Progenitor cell of endocrine pancreas (in vitro differentiated cells): Measurements from ENCODE around the gene AP4M1. TPM values are rescaled to one million over a fixed set of nuclear protein-coding genes. Genes with fewer than 3 reads are reported as not detected.

ENCODE experiments used
- DNase-seq: peaks from one replicate; pipeline ENCODE4 v3.0.0; 2021; ENCODE audit warnings: low spot score; ENCODE audit not compliant: unreplicated experiment
- H3K27ac Mint-ChIP-seq: 2 replicates; pipeline ENCODE4 v1.8.0; 2021; ENCODE audit warnings: mild to moderate bottlenecking, moderate library complexity, mixed read lengths
- H3K27me3 Mint-ChIP-seq: 2 replicates; pipeline ENCODE4 v1.8.0; 2021; ENCODE audit warnings: mixed read lengths
- H3K36me3 Mint-ChIP-seq: 2 replicates; pipeline ENCODE4 v1.8.0; 2022; ENCODE audit warnings: mixed read lengths; ENCODE audit not compliant: insufficient read depth
- H3K4me1 Mint-ChIP-seq: 2 replicates; pipeline ENCODE4 v1.8.0; 2021; ENCODE audit warnings: low read depth, mixed read lengths
- H3K4me3 Mint-ChIP-seq: 2 replicates; pipeline ENCODE4 v1.8.0; 2021; ENCODE audit warnings: low read depth, mild to moderate bottlenecking, moderate library complexity, mixed read lengths
- H3K9me3 Mint-ChIP-seq: 2 replicates; pipeline ENCODE4 v1.8.0; 2021; ENCODE audit warnings: low read depth, mixed read lengths
- total RNA-seq: library from RNA; stranded (reverse); gene quantifications from 2 replicates; pipeline ENCODE4 v1.2.1, GENCODE V29; 2021
- TF ChIP-seq, protein P1 (sequence below): fragments of 200-600 bp; sonication (generic); IDR thresholded peaks from one replicate; pipeline ENCODE4 v1.5.0; 2021; ENCODE audit warnings: antibody characterized with exemption, mild to moderate bottlenecking; ENCODE audit not compliant: unreplicated experiment

AP4M1 gene
- total RNA-seq, 1 donor from 2014 or later, result 36.0 TPM

DNA sequence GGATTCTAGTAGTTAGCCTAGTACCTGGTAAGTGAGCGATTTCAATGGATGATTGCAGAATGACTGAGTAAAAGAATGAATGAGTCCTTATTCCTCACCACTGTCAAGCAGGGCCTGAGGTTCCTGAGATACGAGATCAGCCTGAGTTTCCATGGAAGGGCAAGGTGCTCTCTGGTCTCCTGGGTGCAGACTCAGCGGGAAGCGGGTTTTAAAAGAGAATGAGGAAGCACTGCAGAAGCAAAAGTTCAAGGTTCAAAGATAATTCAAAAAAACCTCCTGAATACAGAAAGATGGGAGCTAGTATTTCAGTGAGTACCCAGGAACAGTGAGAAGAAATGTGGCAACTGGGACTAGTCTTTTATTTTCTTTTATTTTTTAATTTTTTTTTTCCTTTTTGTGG, 24.2 kb upstream of the AP4M1 start:
- Mint-ChIP-seq H3K27ac (peak overlapping the region; percentile 95), H3K4me3 (peak overlapping the region; percentile 41), H3K36me3 (peaks cover 81% of the 10 kb centered on the region), H3K9me3 (peaks cover 39% of the 10 kb centered on the region), H3K4me1 (peaks cover 12% of the 10 kb centered on the region), H3K27me3 (no peaks in the 10 kb centered on the region)
- DNase-seq, result no peak
- TF ChIP-seq, protein P1, sequence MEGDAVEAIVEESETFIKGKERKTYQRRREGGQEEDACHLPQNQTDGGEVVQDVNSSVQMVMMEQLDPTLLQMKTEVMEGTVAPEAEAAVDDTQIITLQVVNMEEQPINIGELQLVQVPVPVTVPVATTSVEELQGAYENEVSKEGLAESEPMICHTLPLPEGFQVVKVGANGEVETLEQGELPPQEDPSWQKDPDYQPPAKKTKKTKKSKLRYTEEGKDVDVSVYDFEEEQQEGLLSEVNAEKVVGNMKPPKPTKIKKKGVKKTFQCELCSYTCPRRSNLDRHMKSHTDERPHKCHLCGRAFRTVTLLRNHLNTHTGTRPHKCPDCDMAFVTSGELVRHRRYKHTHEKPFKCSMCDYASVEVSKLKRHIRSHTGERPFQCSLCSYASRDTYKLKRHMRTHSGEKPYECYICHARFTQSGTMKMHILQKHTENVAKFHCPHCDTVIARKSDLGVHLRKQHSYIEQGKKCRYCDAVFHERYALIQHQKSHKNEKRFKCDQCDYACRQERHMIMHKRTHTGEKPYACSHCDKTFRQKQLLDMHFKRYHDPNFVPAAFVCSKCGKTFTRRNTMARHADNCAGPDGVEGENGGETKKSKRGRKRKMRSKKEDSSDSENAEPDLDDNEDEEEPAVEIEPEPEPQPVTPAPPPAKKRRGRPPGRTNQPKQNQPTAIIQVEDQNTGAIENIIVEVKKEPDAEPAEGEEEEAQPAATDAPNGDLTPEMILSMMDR, result no peak

DNA sequence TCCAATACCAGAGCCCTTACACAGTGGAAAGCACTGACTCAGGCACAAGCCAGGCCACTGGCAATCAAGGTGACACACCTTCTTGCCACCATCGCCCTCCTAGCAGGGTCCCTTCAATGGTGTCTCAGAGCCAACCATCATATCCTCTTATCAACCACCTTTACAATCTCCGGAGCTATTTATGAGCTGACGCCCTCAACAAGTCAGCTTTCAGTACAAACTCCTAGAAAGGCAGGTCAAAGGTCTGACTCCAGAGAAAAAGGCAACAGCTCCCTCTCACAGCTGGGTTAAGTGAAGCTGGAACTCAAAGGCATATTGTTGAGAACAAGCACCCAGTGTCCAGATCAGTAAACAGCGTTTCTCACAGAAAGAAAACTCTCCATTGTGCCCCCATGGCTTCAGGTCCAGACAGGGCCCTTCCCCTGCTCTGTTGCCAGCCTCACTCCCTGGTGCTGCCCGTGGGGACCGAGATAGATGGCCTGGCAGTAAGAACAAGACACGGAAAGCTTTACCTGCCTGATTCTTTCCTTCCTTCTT, 22.4 kb upstream of the AP4M1 start:
- Mint-ChIP-seq H3K4me3 (peak overlapping the region; percentile 47), H3K4me1 (peaks cover 16% of the 10 kb centered on the region), H3K9me3 (peaks cover 29% of the 10 kb centered on the region), H3K36me3 (peaks cover 63% of the 10 kb centered on the region), H3K27ac (peak overlapping the region; percentile 89), H3K27me3 (no peaks in the 10 kb centered on the region)
- TF ChIP-seq, protein P1, result no peak
- no peak for DNase-seq

DNA sequence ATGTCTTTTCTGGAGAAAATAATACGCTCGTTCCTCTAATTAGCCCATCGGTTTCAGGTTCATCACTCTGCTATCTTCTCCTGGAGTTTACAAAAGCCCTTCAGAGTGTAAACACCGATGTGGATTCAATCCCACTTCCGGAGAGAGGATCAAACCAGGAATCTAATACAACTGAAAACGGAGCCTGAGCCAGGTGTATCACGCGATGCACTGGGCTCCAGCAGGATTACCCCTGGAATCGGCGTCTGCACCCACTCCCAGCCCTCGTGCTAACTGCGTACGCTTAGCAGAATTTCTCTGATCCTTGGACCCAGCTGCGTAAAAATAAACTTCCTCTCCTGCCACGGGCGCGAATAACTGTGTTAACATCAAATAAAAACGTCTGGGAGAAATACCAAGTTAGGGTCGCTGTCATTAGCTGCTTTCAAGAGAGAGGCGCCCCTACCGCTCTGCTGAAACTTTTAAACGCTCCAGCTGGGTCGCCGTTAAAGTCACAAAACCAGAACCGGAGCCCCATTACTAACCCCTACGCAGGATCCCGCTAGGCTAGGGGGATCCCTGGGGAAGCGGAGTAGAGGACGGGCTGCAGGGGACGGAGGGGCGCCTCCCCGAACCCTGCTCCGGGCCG, 20.4 kb upstream of the AP4M1 start:
- Mint-ChIP-seq H3K27me3 (no peaks in the 10 kb centered on the region), H3K36me3 (peaks cover 44% of the 10 kb centered on the region), H3K27ac (peak overlapping the region; percentile 99), H3K9me3 (peaks cover 14% of the 10 kb centered on the region), H3K4me3 (peak overlapping the region; percentile 93), H3K4me1 (peaks cover 16% of the 10 kb centered on the region)
- no peak for DNase-seq
- TF ChIP-seq, protein P1, result no peak

DNA sequence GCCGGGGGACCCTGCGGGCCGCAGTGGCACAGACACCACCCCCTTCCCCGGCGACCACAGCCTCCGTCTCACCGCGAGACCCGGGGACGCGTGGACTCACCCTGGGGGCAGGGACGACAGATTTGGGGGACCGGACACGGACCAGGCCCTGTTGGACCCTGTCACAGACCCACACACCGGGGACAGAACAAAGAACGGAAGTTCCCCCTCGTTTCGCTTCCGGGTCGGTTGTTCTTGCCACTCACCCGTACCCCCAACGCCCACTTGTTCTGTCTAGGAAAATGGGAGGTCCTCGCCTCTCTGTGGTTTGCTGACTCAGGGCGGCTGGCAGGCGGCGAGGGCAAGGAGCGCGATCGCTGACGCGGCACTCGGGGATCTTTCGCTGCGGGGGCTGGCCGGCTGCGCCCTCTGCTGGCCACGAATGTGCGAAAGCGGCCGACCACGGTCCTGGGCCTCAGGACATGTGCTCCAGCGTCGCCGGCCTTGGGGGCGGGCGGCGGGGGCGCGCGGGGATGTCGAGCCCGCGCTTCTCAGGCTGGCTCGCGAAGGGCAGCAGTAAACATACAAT, 19.8 kb upstream of the AP4M1 start, which contains the start of gene ZNF3:
TSS of gene ZNF3 (minus strand) at position 189 of the 568 bp plus-strand sequence. CDS start 4,366 bp downstream, outside the sequence.
- Mint-ChIP-seq H3K4me3 (peak within 1 kb of the TSS; percentile 93), H3K36me3 (peaks cover 38% of the 10 kb centered on the region), H3K4me1 (peaks cover 16% of the 10 kb centered on the region), H3K9me3 (peaks cover 8% of the 10 kb centered on the region), H3K27me3 (no peaks in the 10 kb centered on the region), H3K27ac (peak within 1 kb of the TSS; percentile 99)
- peak; percentile 98 for DNase-seq
- TF ChIP-seq, protein P1, result peak; percentile 98

DNA sequence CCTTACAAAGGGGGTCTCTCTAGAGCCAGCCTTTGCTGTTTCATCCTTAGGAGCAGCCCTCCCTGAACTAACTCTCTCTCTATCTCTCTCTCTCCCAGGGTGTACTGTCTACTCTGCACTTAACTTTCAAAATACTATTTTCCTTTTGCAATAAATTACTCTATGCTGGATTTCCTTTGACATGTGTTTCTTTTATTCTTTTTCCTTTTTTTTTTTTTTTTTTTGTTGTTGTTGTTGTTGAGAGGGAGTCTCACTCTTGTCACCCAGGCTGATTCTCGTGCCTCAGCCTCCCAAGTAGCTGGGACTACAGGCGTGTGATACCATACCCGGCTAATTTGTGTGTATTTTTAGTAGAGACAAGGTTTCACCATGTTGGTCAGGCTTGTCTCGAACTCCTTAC, 18.5 kb upstream of the AP4M1 start:
- H3K4me1 Mint-ChIP-seq, result peaks cover 16% of the 10 kb centered on the region
- H3K27ac Mint-ChIP-seq, result peak overlapping the region; percentile 99
- H3K36me3 Mint-ChIP-seq, result peaks cover 27% of the 10 kb centered on the region
- H3K9me3 Mint-ChIP-seq, result peaks cover 3% of the 10 kb centered on the region
- TF ChIP-seq, protein P1, result no peak
- H3K27me3 Mint-ChIP-seq, result no peaks in the 10 kb centered on the region
- no peak for DNase-seq
- H3K4me3 Mint-ChIP-seq, result peak overlapping the region; percentile 93
